ENCODE results near the gene ERH. TPM values are rescaled to one million over a fixed set of nuclear protein-coding genes. Genes with fewer than 3 reads are reported as not detected.

Gene ERH
- total RNA-seq = 100 to 1,000 TPM in 2 of 4 donors, 10 to 100 TPM in 2; 65.6 to 106 (median 87.9) TPM
- polyA plus RNA-seq = 100 to 1,000 TPM; 136 to 168 (median 157) TPM

DNA sequence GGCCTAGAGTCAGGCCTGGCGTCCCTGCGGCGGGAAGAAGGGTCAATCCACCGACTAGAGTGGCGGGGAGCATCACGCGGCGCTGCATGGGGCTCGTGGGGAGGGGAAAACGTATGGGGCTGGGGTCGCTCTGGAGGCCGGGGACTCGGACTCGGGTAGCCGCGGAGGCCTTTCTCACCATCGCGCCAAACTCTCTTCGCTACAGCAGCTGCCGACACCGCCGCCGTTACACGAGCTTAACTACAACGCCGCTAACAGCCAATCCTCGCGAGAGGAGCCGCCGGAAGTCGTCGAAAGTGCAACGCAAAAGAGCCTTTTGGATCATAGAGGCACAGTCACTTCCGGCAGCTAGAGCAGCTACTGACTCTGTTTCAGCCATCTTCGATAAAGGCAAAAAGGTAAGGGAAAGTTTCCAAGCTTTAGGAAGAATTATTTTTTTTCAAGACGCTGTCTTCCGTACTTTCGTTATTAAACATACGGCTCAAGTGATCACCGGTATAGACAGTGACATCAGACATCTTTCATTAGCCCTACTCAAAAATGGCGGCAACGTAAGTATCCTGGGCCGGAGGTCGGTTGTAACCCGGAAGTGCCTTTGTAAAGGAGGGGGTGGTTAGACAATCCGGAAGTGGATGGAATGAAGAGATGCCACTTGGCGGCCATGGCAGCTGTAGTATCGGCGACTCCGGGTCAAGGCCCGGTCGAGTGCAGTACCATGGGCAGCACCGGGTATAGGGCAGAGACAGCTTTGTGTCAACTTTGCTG is at the start of gene ERH, which contains the start of gene SLC39A9:
Gene ERH (minus strand): TSS at position 247 of the 765 bp plus-strand sequence. CDS start 66 bp downstream, at position 181.
Gene SLC39A9 (plus strand): TSS at position 640 of the 765 bp plus-strand sequence. CDS start 678 bp downstream, outside the sequence.
- WGBS, 2 donors = 0% methylated on average over 53 of the region's 53 CpGs
- Histone ChIP-seq H3K27me3 (no peaks in the 10 kb centered on the region), H3K4me3 (peak within 1 kb of the TSS; percentile 71 to 91 (median 84)), H3K27ac (peak within 1 kb of the TSS; percentile 88 to 94 (median 90)), H3K36me3 (peaks cover 4 to 31% (median 23%) of the 10 kb centered on the region in 4 donors), H3K9me3 (no peaks in the 10 kb centered on the region), H3K4me1 (peaks cover 0 to 55% (median 43%) of the 10 kb centered on the region in 4 donors)
- TF ChIP-seq, protein P1, sequence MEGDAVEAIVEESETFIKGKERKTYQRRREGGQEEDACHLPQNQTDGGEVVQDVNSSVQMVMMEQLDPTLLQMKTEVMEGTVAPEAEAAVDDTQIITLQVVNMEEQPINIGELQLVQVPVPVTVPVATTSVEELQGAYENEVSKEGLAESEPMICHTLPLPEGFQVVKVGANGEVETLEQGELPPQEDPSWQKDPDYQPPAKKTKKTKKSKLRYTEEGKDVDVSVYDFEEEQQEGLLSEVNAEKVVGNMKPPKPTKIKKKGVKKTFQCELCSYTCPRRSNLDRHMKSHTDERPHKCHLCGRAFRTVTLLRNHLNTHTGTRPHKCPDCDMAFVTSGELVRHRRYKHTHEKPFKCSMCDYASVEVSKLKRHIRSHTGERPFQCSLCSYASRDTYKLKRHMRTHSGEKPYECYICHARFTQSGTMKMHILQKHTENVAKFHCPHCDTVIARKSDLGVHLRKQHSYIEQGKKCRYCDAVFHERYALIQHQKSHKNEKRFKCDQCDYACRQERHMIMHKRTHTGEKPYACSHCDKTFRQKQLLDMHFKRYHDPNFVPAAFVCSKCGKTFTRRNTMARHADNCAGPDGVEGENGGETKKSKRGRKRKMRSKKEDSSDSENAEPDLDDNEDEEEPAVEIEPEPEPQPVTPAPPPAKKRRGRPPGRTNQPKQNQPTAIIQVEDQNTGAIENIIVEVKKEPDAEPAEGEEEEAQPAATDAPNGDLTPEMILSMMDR (IDR thresholded peaks at IDR 0.05) = no peak
- peak in 1 of 4 donors; percentile 46 for TF ChIP-seq EP300 (IDR thresholded peaks at IDR 0.05)
- peak; percentile 29 to 65 for TF ChIP-seq POLR2A (IDR thresholded peaks at IDR 0.05)
- peak; percentile 75 to 89 (median 76) for TF ChIP-seq POLR2AphosphoS5 (IDR thresholded peaks at IDR 0.05)
- intact Hi-C loops (cut with DNase I) = loop anchor here (2.0 to 10.0 kb wide), 4 partner anchors 61 to 364 kb away; partner anchors contain the start of gene DCAF5
- peak; percentile 98 for DNase-seq

DNA sequence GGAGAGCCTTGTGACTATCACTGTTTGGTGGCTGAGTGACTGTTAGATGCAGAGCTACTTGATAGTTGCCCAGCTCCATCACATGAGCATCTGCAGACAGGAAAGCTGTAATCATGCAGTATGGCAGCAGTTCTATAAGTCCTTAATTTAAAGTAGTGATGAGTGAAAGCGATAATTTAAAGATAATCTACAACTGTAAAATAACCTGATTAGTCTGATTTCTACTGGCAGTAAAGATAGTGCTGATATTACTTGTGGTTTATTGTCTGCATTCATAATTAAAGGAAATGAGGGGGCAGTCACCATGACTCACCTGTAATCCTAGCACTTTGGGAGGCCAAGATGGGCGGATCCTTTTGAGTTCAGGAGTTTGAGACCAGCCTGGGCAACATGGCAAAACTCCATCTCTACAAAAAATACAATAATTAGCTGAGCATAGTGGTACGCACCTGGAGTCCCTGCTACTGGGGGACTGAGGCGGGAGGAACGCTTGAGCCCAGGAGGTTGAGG is 45.3 kb upstream of the ERH start:
- 97% methylated on average over 5 of the region's 5 CpGs for whole genome bisulfite sequencing, 2 donors
- no peak for DNase-seq

DNA sequence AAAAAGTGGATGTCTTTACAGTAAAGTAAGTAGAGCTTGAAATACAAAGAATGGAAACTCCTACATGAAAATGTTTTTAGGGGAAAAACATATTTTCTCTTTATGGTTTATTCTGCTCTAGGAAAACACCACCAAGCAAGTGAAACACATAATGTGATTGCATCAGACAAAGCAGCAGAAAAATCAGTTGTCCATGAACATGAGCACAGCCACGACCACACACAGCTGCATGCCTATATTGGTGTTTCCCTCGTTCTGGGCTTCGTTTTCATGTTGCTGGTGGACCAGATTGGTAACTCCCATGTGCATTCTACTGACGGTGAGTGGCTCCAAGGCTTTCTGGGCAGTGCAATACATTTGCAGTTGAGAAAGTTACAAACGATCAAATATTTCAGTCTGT is 43.8 kb upstream of the ERH start:
- no peak overlapping the region for H3K4me3 ChIP-seq
- peaks cover 0 to 7% (median 0%) of the 10 kb centered on the region in 4 donors for H3K36me3 ChIP-seq
- H3K9me3 ChIP-seq = no peaks in the 10 kb centered on the region
- no peaks in the 10 kb centered on the region for H3K27me3 ChIP-seq
- no peaks in the 10 kb centered on the region for H3K4me1 ChIP-seq
- WGBS, 2 donors = 73 to 86% methylated on average over 5 of the region's 5 CpGs
- TF ChIP-seq POLR2A (IDR thresholded peaks at IDR 0.05) (no peak), EP300 (IDR thresholded peaks at IDR 0.05) (no peak), POLR2AphosphoS5 (IDR thresholded peaks at IDR 0.05) (no peak)
- TF ChIP-seq, protein P1 (IDR thresholded peaks at IDR 0.05) = no peak
- DNase-seq = no peak
- no peak overlapping the region for H3K27ac ChIP-seq
- intact Hi-C loops (cut with DNase I) = no loop called here

More for the DNA sequence above, 45.3 kb upstream of the ERH start:
- Histone ChIP-seq H3K9me3 (no peaks in the 10 kb centered on the region), H3K36me3 (peaks cover 0 to 7% (median 0%) of the 10 kb centered on the region in 4 donors), H3K27ac (no peak overlapping the region), H3K4me3 (no peak overlapping the region), H3K27me3 (no peaks in the 10 kb centered on the region), H3K4me1 (no peaks in the 10 kb centered on the region)
- intact Hi-C loops (cut with DNase I) = no loop called here
- TF ChIP-seq, protein P1 (IDR thresholded peaks at IDR 0.05) = no peak
- TF ChIP-seq EP300 (IDR thresholded peaks at IDR 0.05) = no peak
- no peak for TF ChIP-seq POLR2AphosphoS5 (IDR thresholded peaks at IDR 0.05)
- TF ChIP-seq POLR2A (IDR thresholded peaks at IDR 0.05) = no peak

DNA sequence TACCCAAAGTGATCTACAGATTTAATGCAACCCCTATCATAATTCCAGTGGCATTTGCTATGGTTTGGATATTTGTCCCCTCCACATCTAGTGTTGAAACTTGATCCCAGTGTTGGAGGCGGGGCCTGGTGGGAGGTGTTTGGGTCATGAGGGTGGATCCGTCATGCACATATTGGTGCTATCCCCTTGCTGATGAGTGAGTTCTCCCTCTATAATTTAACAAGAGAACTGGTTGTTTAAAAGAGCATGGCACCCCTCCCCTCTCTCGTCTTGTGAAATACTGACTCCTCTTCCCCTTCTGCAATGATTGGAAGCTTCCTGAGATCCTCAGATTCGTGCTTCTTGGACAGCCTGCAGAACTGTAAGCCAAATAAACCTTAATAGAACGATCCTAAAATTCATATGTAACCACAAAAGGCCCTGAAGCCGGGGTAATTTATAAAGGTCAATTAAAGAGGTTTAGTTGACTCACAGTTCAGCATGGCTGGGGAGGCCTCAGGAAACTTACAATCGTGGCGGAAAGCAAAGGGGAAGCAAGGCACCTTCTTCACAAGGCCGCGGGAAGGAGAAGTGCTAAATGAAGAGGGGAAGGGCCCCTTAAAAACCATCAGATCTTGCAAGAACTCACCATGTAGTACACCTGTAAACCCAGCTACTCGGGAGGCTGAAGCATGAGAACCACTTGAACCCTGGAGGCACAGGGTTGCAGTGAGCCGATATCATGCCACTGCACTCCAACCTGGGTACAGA is 41.6 kb upstream of the ERH start:
- Histone ChIP-seq H3K4me1 (no peaks in the 10 kb centered on the region), H3K4me3 (no peak overlapping the region), H3K27me3 (no peaks in the 10 kb centered on the region), H3K27ac (no peak overlapping the region), H3K9me3 (no peaks in the 10 kb centered on the region), H3K36me3 (peaks cover 0 to 7% (median 0%) of the 10 kb centered on the region in 4 donors)
- intact Hi-C loops (cut with DNase I) = no loop called here
- no peak for DNase-seq
- 92 to 94% methylated on average over 12 of the region's 12 CpGs for WGBS, 2 donors
- TF ChIP-seq POLR2A (IDR thresholded peaks at IDR 0.05) (no peak), EP300 (IDR thresholded peaks at IDR 0.05) (no peak), POLR2AphosphoS5 (IDR thresholded peaks at IDR 0.05) (no peak)
- TF ChIP-seq, protein P1 (IDR thresholded peaks at IDR 0.05) = no peak
